GM12801 (cell line): ENCODE results near the gene MBNL2.

Source experiments
- TF ChIP-seq, protein P1 (sequence below): IDR thresholded peaks from one replicate; pipeline ENCODE4 v1.5.1; 2011; ENCODE audit warnings: control low read depth; ENCODE audit not compliant: insufficient read length; ENCODE audit errors: extremely low read depth

The MBNL2 gene

DNA sequence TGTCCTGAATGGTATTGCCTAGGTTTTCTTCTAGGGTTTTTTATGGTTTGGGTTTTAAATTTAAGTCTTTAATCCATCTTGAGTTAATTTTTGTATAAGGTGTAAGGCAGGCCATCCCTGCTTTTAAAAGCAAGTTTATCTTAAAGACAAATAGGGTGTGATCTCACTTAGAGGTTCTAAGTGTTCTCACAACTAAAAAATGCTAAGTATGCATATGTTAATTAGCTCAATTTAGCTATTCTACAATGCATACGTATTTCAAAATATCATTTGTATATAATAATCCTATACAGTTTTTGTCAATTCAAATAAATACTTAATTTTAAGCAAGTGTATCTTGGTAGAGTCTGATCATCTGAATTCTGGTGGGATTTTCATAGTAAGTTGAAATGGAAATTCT lies 50.4 kb downstream of the MBNL2 start:
- TF ChIP-seq, protein P1, sequence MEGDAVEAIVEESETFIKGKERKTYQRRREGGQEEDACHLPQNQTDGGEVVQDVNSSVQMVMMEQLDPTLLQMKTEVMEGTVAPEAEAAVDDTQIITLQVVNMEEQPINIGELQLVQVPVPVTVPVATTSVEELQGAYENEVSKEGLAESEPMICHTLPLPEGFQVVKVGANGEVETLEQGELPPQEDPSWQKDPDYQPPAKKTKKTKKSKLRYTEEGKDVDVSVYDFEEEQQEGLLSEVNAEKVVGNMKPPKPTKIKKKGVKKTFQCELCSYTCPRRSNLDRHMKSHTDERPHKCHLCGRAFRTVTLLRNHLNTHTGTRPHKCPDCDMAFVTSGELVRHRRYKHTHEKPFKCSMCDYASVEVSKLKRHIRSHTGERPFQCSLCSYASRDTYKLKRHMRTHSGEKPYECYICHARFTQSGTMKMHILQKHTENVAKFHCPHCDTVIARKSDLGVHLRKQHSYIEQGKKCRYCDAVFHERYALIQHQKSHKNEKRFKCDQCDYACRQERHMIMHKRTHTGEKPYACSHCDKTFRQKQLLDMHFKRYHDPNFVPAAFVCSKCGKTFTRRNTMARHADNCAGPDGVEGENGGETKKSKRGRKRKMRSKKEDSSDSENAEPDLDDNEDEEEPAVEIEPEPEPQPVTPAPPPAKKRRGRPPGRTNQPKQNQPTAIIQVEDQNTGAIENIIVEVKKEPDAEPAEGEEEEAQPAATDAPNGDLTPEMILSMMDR = no peak

DNA sequence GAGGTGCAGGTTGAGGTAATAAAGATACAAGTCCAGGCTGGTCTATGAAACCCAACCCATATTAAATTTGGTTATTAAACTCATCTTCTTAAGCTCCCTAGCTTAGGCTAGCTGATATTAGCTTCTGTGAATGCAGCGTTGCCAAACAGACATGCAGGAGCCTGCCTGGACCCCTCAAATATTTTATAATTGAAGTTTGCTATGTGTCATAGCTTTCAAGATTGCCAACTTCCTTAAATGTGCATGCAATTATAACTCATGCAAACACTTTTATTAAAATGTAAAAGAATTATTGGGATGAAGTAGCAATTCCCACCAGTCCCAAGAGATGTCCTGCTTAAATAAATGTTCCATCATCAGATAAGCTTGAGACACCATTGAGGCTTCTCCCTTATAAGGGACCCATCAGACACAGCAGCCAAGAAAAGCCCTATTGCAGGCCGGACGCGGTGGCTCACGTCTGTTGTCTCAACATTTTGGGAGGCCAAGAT lies 51.3 kb downstream of the MBNL2 start:
- TF ChIP-seq, protein P1 = no peak

DNA sequence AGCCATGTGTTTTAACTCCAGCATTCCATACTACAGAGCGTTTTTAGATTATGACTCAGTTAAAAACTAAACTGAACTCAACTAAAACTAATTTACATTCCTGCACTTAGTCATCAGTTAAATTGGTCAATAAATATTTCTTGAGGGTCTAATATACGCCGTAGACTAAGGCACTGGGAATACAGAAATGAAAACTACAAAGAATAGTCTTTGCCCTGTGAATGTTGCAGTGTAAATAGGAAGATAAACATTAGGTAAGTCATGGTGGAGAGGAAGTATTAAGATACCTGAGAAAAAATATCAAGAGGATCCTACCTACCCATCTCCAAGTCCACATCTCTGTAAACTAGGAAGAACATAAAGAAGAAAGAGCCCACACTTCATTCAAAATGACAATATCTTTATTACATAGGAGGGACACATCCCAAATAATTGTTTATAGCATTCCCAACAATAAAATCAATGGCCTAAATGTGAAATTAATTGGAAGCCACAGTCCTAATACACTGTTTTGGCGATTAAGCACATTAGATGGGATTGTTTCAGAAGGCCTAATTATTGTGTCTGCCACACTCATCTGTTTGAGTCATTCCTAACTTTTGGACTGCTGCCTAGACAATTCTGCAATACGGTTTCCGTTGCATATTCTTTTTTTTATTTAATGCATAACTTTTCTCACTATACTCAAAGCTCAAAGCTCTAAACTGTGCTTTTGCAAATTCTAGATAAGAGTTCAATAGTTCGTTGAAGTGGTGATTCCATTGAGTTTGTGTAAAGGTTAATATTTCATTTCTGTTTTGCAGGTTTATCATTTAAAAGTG lies 52.9 kb downstream of the MBNL2 start:
- TF ChIP-seq, protein P1 = no peak

DNA sequence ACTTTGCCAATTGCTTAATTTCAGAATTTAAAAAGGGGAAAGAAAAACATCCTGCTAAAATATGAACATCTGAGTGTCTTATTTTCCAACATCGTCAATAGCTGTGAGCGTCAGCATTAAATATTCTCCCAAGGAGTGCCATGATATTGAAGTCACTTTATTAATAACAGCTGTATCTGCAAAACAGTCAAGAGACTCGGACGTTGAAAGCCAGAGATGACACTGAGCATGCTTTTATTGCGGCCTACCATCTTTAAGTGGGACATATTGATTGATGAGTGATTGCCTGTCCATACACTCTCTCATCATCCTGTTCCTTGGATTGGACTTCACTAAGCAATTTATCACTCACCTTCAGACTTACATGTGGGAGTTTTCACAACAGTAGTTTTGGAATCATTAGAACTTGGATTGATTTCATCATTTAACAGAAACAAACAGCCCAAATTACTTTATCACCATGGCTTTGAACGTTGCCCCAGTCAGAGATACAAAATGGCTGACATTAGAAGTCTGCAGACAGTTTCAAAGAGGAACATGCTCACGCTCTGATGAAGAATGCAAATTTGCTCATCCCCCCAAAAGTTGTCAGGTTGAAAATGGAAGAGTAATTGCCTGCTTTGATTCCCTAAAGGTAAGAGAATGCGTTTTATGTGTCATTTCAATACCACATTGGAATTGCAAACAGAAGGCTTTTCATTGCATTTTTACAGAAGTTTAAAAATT lies 53.8 kb downstream of the MBNL2 start:
- TF ChIP-seq, protein P1 = no peak

DNA sequence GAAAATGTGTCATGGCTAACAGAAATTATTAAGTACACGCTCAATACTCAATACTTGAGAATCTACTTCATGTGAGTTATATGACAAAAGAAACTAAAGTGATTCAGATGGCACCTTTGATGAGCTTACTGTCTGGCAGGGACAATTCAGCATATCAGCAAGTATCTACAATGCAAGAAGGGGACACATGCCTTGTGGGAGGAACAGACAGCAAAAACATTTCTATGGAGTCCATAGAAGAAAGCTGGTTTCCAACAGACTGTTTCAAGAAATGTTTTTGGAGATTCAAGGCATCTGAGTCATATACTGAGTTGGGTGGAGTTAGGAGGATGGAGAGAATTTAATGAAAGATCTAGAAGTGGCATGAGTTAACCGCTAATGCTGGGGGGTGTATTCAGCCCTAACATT lies 54.7 kb downstream of the MBNL2 start:
- TF ChIP-seq, protein P1 = no peak

DNA sequence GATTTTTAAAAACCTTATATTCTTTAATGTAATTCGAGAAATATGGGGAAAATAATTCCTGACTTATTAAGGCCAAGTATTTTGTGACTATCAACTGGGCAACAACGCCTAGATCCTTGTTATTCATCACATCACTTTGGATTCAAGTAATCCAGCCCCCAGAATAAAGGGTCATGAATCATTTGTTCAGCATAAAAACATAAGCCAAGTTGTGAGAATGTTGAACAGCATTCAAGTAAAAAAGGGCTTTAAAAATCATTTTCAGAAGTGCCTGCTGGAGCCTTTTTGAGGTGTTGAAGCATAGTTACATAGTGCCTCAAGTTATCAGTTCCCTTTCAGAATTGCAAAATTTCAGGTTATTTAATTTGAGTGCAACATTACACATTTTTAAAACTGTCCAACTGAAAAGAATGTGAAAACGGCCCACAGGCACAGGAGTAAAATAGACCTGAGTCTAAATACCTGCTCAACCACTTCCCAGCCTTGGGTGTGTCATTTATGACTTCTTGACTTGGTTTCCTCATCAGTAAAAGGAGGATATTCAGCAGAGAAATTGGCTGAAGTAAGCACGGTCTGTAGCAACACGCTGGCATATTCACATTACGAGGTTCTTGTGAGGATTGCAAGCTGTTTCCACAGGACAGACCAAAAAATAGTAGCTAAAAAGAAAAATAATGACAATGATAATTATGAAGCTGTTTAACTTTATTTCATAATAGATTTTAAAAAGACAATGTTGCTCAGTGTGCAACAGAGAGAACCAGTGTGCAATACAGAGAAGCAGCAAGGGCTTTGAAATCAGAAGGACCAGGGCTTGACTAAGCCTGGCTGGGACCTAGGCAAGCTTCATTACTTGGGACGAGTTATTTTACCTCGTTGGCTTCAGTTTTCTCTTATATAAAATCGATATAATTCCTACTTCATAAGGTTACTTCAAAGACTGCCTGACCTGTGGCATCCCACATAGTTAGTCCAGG lies 56.6 kb downstream of the MBNL2 start:
- TF ChIP-seq, protein P1 = no peak
